Suppressor macrophage treated with lipopolysaccharide for 1 hour (primary cell): ENCODE data around the gene TMC2.

Experiments
- DNase-seq, 3 donors: peaks; one replicate each; pipeline ENCODE4 v3.0.0-alpha.2; 2020 to 2022

The TMC2 gene

GRCh38 chr20:2637246-2637645 lies 100.9 kb downstream of the TMC2 start:
- DNase-seq = no peak

- DNase-seq = no peak
Observed at GRCh38 chr20:2640260-2640659, 103.9 kb downstream of the TMC2 start.

- DNase-seq = no peak
Observed at GRCh38 chr20:2640899-2641298, 104.5 kb downstream of the TMC2 start.

GRCh38 chr20:2643708-2644107 lies 107.3 kb downstream of the TMC2 start:
- DNase-seq = no peak

- peak; percentile 90 to 97 (median 96) for DNase-seq
Observed at GRCh38 chr20:2651772-2652723, 115.7 kb downstream of the TMC2 start, which contains the start of gene NOP56. NOP56 (plus strand) TSS chr20:2652632; CDS start chr20:2652661, 29 bp downstream.

GRCh38 chr20:2652724-2653555 lies 116.6 kb downstream of the TMC2 start:
- DNase-seq = peak; percentile 32 to 70 (median 52)

- DNase-seq = no peak
Observed at GRCh38 chr20:2653556-2654383, 117.4 kb downstream of the TMC2 start.

- DNase-seq = no peak
Observed at GRCh38 chr20:2654384-2654822, 118.0 kb downstream of the TMC2 start.

GRCh38 chr20:2654831-2655230 lies 118.5 kb downstream of the TMC2 start:
- no peak for DNase-seq

GRCh38 chr20:2655331-2656116 lies 119.2 kb downstream of the TMC2 start:
- no peak for DNase-seq

- DNase-seq = no peak
Observed at GRCh38 chr20:2656471-2657117, 120.2 kb downstream of the TMC2 start.

GRCh38 chr20:2657241-2657640 lies 120.9 kb downstream of the TMC2 start:
- no peak for DNase-seq

GRCh38 chr20:2657674-2658073 lies 121.3 kb downstream of the TMC2 start:
- DNase-seq = no peak

- DNase-seq = no peak
Observed at GRCh38 chr20:2658414-2659354, 122.3 kb downstream of the TMC2 start.

- DNase-seq = no peak
Observed at GRCh38 chr20:2659547-2659946, 123.2 kb downstream of the TMC2 start.

GRCh38 chr20:2663364-2663886 lies 127.1 kb downstream of the TMC2 start:
- no peak for DNase-seq

GRCh38 chr20:2663887-2664719 lies 127.7 kb downstream of the TMC2 start, which contains the start of gene IDH3B:
IDH3B (minus strand) TSS chr20:2664216; CDS start chr20:2664188, 28 bp downstream.
- DNase-seq = peak; percentile 96 to 97 (median 96)

- DNase-seq = peak in 1 of 3 donors; percentile 8
Observed at GRCh38 chr20:2671977-2672376, 135.6 kb downstream of the TMC2 start.

GRCh38 chr20:2672446-2672845 lies 136.1 kb downstream of the TMC2 start:
- DNase-seq = no peak
